CD14-positive monocyte (primary cell): ENCODE measurements around the gene RXRG. TPM values are rescaled to one million over a fixed set of nuclear protein-coding genes. Genes with fewer than 3 reads are reported as not detected.

Experiments
- DNase-seq, 3 donors: peaks; one replicate each; pipeline ENCODE4 v3.0.0-alpha.2; 2011 to 2022
- H2AFZ ChIP-seq: 2 replicates; pipeline ENCODE4 v1.6.0; 2012; ENCODE audit warnings: mild to moderate bottlenecking, low read depth, low read length, inconsistent platforms; ENCODE audit not compliant: insufficient read depth, poor library complexity, severe bottlenecking
- H3K27ac ChIP-seq, 2 donors: 1 replicate in 1 of 2; 2 replicates in 1 of 2; pipeline ENCODE4 v1.5.1; 2012 to 2013; ENCODE audit warnings: low read length in 2 of 2, control low read depth in 1 of 2, inconsistent platforms in 1 of 2, low read depth in 1 of 2, mild to moderate bottlenecking in 1 of 2
- H3K27me3 ChIP-seq, 2 donors: one replicate each; pipeline versions ENCODE4 v1.6.0 to v1.6.1; 2011 to 2013; ENCODE audit warnings: low read length in 2 of 2; ENCODE audit not compliant: control insufficient read depth in 2 of 2, insufficient read depth in 2 of 2
- H3K36me3 ChIP-seq, 2 donors: replicated peaks in 1 of 2; 1 replicate in 1 of 2; 2 replicates in 1 of 2; pipeline versions ENCODE4 v1.5.1 to v1.6.1; 2012 to 2013; ENCODE audit warnings: low read length in 2 of 2, control low read depth in 1 of 2, inconsistent platforms in 1 of 2, mild to moderate bottlenecking in 1 of 2; ENCODE audit not compliant: insufficient read depth in 2 of 2, control insufficient read depth in 1 of 2
- H3K4me1 ChIP-seq, 2 donors: 1 replicate in 1 of 2; 2 replicates in 1 of 2; pipeline versions ENCODE4 v1.5.1 to v1.6.1; 2012 to 2013; ENCODE audit warnings: low read length in 2 of 2, control low read depth in 1 of 2, inconsistent platforms in 1 of 2, mild to moderate bottlenecking in 1 of 2, moderate library complexity in 1 of 2; ENCODE audit not compliant: insufficient read depth in 2 of 2, control insufficient read depth in 1 of 2
- H3K4me2 ChIP-seq: replicated peaks from 2 replicates; pipeline ENCODE3; 2012; ENCODE audit warnings: low read length, moderate library complexity, mild to moderate bottlenecking; ENCODE audit not compliant: poor library complexity, severe bottlenecking; ENCODE audit errors: extremely low read depth
- H3K4me3 ChIP-seq, 3 experiments: fragments of 200-600 bp in 1 of 3; sonication (generic) in 1 of 3; replicated peaks in 1 of 3; 1 replicate in 2 of 3; 2 replicates in 1 of 3; pipeline ENCODE4 v1.5.1; 2011 to 2013; ENCODE audit warnings: low read length in 3 of 3, mild to moderate bottlenecking in 3 of 3, control low read depth in 2 of 3, low read depth in 2 of 3, inconsistent platforms in 1 of 3, moderate library complexity in 1 of 3
- H3K79me2 ChIP-seq: 2 replicates; pipeline ENCODE4 v1.6.0; 2012; ENCODE audit warnings: mild to moderate bottlenecking, control low read depth, inconsistent platforms, low read length, moderate library complexity; ENCODE audit not compliant: insufficient read depth
- H3K9ac ChIP-seq: 2 replicates; pipeline ENCODE4 v1.6.0; 2017; ENCODE audit warnings: low read length, mild to moderate bottlenecking; ENCODE audit not compliant: insufficient read depth, poor library complexity, severe bottlenecking
- H3K9me3 ChIP-seq, 2 donors: replicated peaks in 1 of 2; 1 replicate in 1 of 2; 2 replicates in 1 of 2; pipeline versions ENCODE4 v1.5.1 to v1.6.1; 2012 to 2013; ENCODE audit warnings: low read length in 2 of 2, control low read depth in 1 of 2; ENCODE audit not compliant: control insufficient read depth in 1 of 2, insufficient read depth in 1 of 2
- H4K20me1 ChIP-seq: 2 replicates; pipeline ENCODE4 v1.6.0; 2012; ENCODE audit warnings: mild to moderate bottlenecking, low read length, control low read depth, moderate library complexity; ENCODE audit not compliant: insufficient read depth
- H3K27ac Mint-ChIP-seq, 7 donors: one replicate each; pipeline ENCODE4 v1.8.0; 2020; ENCODE audit warnings: mild to moderate bottlenecking in 7 of 7, mixed read lengths in 7 of 7, moderate library complexity in 6 of 7, inconsistent platforms in 2 of 7
- H3K27me3 Mint-ChIP-seq, 3 donors: one replicate each; pipeline ENCODE4 v1.8.0; 2021 to 2022; ENCODE audit warnings: low read depth in 3 of 3, mild to moderate bottlenecking in 3 of 3, mixed read lengths in 3 of 3, moderate library complexity in 3 of 3, inconsistent platforms in 1 of 3
- H3K36me3 Mint-ChIP-seq, 2 donors: one replicate each; pipeline ENCODE4 v1.8.0; 2020; ENCODE audit warnings: mixed read lengths in 2 of 2, inconsistent platforms in 1 of 2, mild to moderate bottlenecking in 1 of 2
- H3K4me1 Mint-ChIP-seq: one replicate; pipeline ENCODE4 v1.8.0; 2020; ENCODE audit warnings: mild to moderate bottlenecking, mixed read lengths
- H3K4me3 Mint-ChIP-seq, 2 donors: one replicate each; pipeline ENCODE4 v1.8.0; 2020; ENCODE audit warnings: mild to moderate bottlenecking in 2 of 2, mixed read lengths in 2 of 2, moderate library complexity in 1 of 2
- H3K9me3 Mint-ChIP-seq, 7 donors: one replicate each; pipeline ENCODE4 v1.8.0; 2020 to 2022; ENCODE audit warnings: mixed read lengths in 7 of 7, mild to moderate bottlenecking in 6 of 7, moderate library complexity in 6 of 7, inconsistent platforms in 2 of 7
- CTCF ChIP-seq: fragments of 200-600 bp; IDR thresholded peaks from one replicate; pipeline ENCODE4 v1.8.0; 2022; ENCODE audit warnings: antibody characterized with exemption, mild to moderate bottlenecking
- WGBS: methylation state at CpG from one replicate; pipeline ENCODE4 v1.1.5; 2013; ENCODE audit warnings: missing lambda C conversion rate; ENCODE audit not compliant: insufficient coverage; 5-methylcytosine and 5-hydroxymethylcytosine counted together
- intact Hi-C, 2 donors: fragments of 100-400 bp; cut with micrococcal nuclease; formaldehyde crosslinking; loops; one replicate each; pipeline versions ENCODE4 v1.15.0 to v1.15.1; 2023
- polyA plus RNA-seq, 3 donors: library from polyadenylated mRNA; depleted of rRNA in 1 of 3; unstranded in 2 of 3; stranded (reverse) in 1 of 3; fragments of 300-500 nt in 2 of 3; fragments of >200 nt in 1 of 3; fragmentation: Illumina TruSeq in 2 of 3; gene quantifications; 1 replicate in 2 of 3; 2 replicates in 1 of 3; pipeline ENCODE4 v1.2.3, GENCODE V29; 2012 to 2021

RXRG gene
- polyA plus RNA-seq, 3 donors = not detected

- no peak for DNase-seq
- H3K4me3 Mint-ChIP-seq = no peak overlapping the region
- WGBS = no CpG with 5 or more reads among the region's 2 CpGs
These were observed 7.6 kb upstream of the RXRG start for GRCh38 chr1:165452336-165453130.

DNA sequence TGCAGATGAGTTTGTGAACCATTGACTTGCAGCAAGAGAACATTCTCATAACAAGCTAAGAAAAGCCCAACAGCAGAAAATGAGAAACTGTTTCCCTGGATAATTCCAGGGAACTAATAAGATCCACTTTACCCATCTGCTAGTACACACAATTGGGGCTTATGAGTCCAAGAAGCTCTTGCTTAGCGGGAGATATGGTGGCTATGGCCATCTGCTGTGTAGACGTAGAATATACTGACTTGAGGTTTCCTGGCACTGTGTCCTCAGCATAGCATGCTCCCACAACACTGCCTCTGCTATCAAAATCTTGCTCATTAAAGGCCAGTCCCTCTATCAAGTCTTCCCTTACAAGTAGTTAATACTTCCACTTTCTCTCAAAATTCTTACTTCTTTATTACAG is 6.8 kb upstream of the RXRG start:
- Histone ChIP-seq H3K9ac (no peak overlapping the region), H3K36me3 (no peaks in the 10 kb centered on the region), H3K4me1 (no peaks in the 10 kb centered on the region), H3K79me2 (no peaks in the 10 kb centered on the region), H3K4me2 (no peak overlapping the region), H3K27ac (no peak overlapping the region), H4K20me1 (no peaks in the 10 kb centered on the region), H2AFZ (no peak overlapping the region), H3K4me3 (no peak overlapping the region), H3K9me3 (no peaks in the 10 kb centered on the region), H3K27me3 (peaks cover 22 to 25% of the 10 kb centered on the region in 2 donors)
- H3K27me3 Mint-ChIP-seq = peaks cover 10 to 34% (median 19%) of the 10 kb centered on the region in 3 donors
- H3K4me3 Mint-ChIP-seq = no peak overlapping the region
- intact Hi-C loops = no loop called here
- no peak for TF ChIP-seq CTCF
- H3K27ac Mint-ChIP-seq = no peak overlapping the region
- no peaks in the 10 kb centered on the region for H3K4me1 Mint-ChIP-seq
- 100% methylated on average over 2 of the region's 2 CpGs for WGBS
- H3K36me3 Mint-ChIP-seq = no peaks in the 10 kb centered on the region
- no peak for DNase-seq
- H3K9me3 Mint-ChIP-seq = no peaks in the 10 kb centered on the region

More at GRCh38 chr1:165452336-165453130, 7.6 kb upstream of the RXRG start:
- no peaks in the 10 kb centered on the region for H3K9me3 ChIP-seq
- Mint-ChIP-seq H3K9me3 (no peaks in the 10 kb centered on the region), H3K4me1 (no peaks in the 10 kb centered on the region), H3K27ac (no peak overlapping the region), H3K27me3 (peaks cover 8 to 28% (median 19%) of the 10 kb centered on the region in 3 donors), H3K36me3 (no peaks in the 10 kb centered on the region)
- H3K4me1 ChIP-seq = no peaks in the 10 kb centered on the region
- no peak overlapping the region for H3K9ac ChIP-seq
- H3K4me2 ChIP-seq = no peak overlapping the region
- H2AFZ ChIP-seq = no peak overlapping the region
- no peaks in the 10 kb centered on the region for H3K79me2 ChIP-seq
- H3K4me3 ChIP-seq = no peak overlapping the region
- H3K27me3 ChIP-seq = peaks cover 15 to 17% of the 10 kb centered on the region in 2 donors
- no peaks in the 10 kb centered on the region for H3K36me3 ChIP-seq
- TF ChIP-seq CTCF = no peak
- intact Hi-C loops = no loop called here
- no peaks in the 10 kb centered on the region for H4K20me1 ChIP-seq
- H3K27ac ChIP-seq = no peak overlapping the region
